Neural crest cell (in vitro differentiated cells): ENCODE data around the gene ESYT1. TPM values are rescaled to one million over a fixed set of nuclear protein-coding genes. Genes with fewer than 3 reads are reported as not detected.

Experiments
- DNase-seq: peaks from one replicate; pipeline ENCODE4 v3.0.0; 2021; ENCODE audit warnings: low read depth, mixed read lengths, low spot score
- H3K27ac Mint-ChIP-seq: one replicate; pipeline ENCODE4 v1.8.0; 2021; ENCODE audit warnings: mild to moderate bottlenecking, mixed read lengths; ENCODE audit not compliant: unreplicated experiment
- H3K27me3 Mint-ChIP-seq: 2 replicates; pipeline ENCODE4 v1.8.0; 2021; ENCODE audit warnings: low read depth, mild to moderate bottlenecking, mixed read lengths
- H3K36me3 Mint-ChIP-seq: 2 replicates; pipeline ENCODE4 v1.8.0; 2021; ENCODE audit warnings: low read depth, mild to moderate bottlenecking, mixed read lengths
- H3K4me1 Mint-ChIP-seq: 2 replicates; pipeline ENCODE4 v1.8.0; 2021; ENCODE audit warnings: mixed read lengths
- H3K4me3 Mint-ChIP-seq: one replicate; pipeline ENCODE4 v1.8.0; 2021; ENCODE audit warnings: mild to moderate bottlenecking, mixed read lengths
- H3K9me3 Mint-ChIP-seq: 2 replicates; pipeline ENCODE4 v1.8.0; 2021; ENCODE audit warnings: mixed read lengths
- CTCF ChIP-seq: fragments of 200-600 bp; sonication (generic); conservative IDR thresholded peaks from 2 replicates; pipeline ENCODE4 v1.5.0; 2021; ENCODE audit warnings: antibody characterized with exemption, mild to moderate bottlenecking
- total RNA-seq: library from RNA; stranded (reverse); gene quantifications from 2 replicates; pipeline ENCODE4 v1.2.1, GENCODE V29; 2021

Gene ESYT1
- total RNA-seq, 1 donor from 2014 or later, result 121 TPM

DNA sequence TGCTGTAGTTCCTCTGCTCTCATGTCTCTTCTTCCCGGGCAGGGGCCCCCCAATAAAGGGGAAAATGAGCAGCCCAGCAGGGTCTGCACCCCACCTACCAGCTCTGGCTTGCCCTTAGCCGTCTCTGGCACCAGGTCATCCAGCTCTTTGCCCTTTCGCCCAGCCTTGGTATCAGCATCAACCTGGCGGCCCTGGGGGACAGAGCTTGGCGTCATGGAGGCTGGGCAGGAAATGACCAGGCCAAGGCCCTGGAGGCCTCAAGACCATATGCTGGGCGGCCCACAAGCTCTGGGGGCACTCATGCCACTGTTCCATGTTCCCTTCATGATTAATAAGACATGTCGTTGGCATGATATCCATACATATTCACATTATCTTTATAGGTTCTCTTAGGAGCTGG is 44.8 kb downstream of the ESYT1 start:
- TF ChIP-seq CTCF, result no peak
- no peak for DNase-seq
- Mint-ChIP-seq H3K4me1 (no peaks in the 10 kb centered on the region), H3K27me3 (no peaks in the 10 kb centered on the region), H3K4me3 (no peak overlapping the region), H3K36me3 (peaks cover 39% of the 10 kb centered on the region), H3K27ac (no peak overlapping the region), H3K9me3 (no peaks in the 10 kb centered on the region)

GRCh38 chr12:56178347-56178746 is 50.3 kb downstream of the ESYT1 start:
- H3K36me3 Mint-ChIP-seq, result peaks cover 54% of the 10 kb centered on the region
- H3K27ac Mint-ChIP-seq, result peak overlapping the region; percentile 57
- DNase-seq, result no peak
- H3K9me3 Mint-ChIP-seq, result no peaks in the 10 kb centered on the region
- no peaks in the 10 kb centered on the region for H3K27me3 Mint-ChIP-seq
- no peak overlapping the region for H3K4me3 Mint-ChIP-seq
- no peaks in the 10 kb centered on the region for H3K4me1 Mint-ChIP-seq
- no peak for TF ChIP-seq CTCF

- no peak for TF ChIP-seq CTCF
Observed at GRCh38 chr12:56186957-56187356, 58.9 kb downstream of the ESYT1 start.

DNA sequence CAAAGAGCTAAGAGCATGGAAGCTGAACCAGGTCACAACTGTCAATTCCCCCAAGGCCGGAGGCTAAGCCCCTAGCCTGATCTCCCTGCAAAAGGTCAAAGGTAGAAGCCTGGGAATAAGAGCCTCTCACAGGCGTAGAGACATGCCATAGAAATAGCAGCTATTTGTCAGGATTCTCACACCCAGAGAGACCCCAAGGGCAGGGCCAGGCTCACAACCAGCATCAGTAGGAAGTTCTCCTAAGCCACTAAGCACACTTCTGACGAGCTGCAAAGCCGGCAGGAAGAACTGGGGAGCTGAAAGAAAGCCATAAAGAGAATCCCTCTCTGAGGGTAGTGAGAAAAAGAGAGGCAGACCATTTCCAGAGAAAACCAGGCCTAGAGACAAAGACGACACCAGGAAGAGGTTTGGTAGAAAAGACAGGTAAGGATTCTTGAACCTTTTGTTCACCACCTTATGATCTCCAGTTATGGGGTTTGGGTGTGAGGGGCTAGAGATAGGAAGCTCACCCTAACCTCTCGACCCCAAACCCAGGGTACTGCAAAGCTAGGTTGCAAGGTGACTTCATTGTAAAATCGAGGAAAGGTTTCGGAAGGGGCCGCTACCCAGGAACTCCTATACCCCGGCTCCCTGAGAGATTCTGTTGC is 60.2 kb downstream of the ESYT1 start:
- H3K4me3 Mint-ChIP-seq, result peak overlapping the region; percentile 96
- H3K27me3 Mint-ChIP-seq, result peaks cover 12% of the 10 kb centered on the region
- H3K36me3 Mint-ChIP-seq, result peaks cover 14% of the 10 kb centered on the region

More at GRCh38 chr12:56186957-56187356, 58.9 kb downstream of the ESYT1 start:
- Mint-ChIP-seq H3K9me3 (no peaks in the 10 kb centered on the region), H3K4me1 (peaks cover 36% of the 10 kb centered on the region), H3K27me3 (peaks cover 12% of the 10 kb centered on the region), H3K27ac (no peak overlapping the region), H3K4me3 (peak overlapping the region; percentile 96), H3K36me3 (peaks cover 12% of the 10 kb centered on the region)
- DNase-seq, result no peak

DNA sequence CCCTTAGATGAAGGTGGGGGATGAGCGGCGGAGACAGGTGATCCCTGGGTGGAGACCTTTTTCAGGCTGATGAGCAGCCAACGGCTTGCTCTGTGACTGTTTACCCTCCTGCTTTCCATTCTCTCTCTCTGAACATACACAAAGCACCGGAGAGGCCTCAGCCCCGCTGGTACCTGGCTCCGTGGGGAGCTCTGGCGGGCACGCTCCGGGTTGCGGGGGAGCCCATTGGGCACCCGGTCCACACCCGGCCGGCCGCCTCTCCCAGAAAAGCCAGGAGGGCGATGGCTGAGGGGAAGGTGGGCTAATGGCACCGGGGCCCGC is 60.7 kb downstream of the ESYT1 start:
- TF ChIP-seq CTCF, result no peak
- DNase-seq, result no peak
- H3K4me1 Mint-ChIP-seq, result peaks cover 45% of the 10 kb centered on the region
- H3K9me3 Mint-ChIP-seq, result no peaks in the 10 kb centered on the region
- H3K27me3 Mint-ChIP-seq, result peaks cover 12% of the 10 kb centered on the region
- peak overlapping the region; percentile 96 for H3K4me3 Mint-ChIP-seq
- H3K27ac Mint-ChIP-seq, result peak overlapping the region; percentile 59
- H3K36me3 Mint-ChIP-seq, result peaks cover 17% of the 10 kb centered on the region

More for the DNA sequence above, 60.2 kb downstream of the ESYT1 start:
- H3K4me1 Mint-ChIP-seq, result peaks cover 43% of the 10 kb centered on the region
- no peak for TF ChIP-seq CTCF
- H3K9me3 Mint-ChIP-seq, result no peaks in the 10 kb centered on the region
- no peak for DNase-seq
- H3K27ac Mint-ChIP-seq, result peak overlapping the region; percentile 59
